Endothelial cell of umbilical vein (primary cell): Measurements from ENCODE around the gene PEMT. TPM values are rescaled to one million over a fixed set of nuclear protein-coding genes. Genes with fewer than 3 reads are reported as not detected.

Source experiments
- BruUV-seq: library from RNA; stranded (reverse); fragments of 400-500 nt; replicated peaks from 2 replicates; lab custom pipeline; 2021; lab: Mats Ljungman, UMichigan
- CTCF ChIA-PET: fragments of 300-600, 350-600 bp; sonication (Branson Sonifier 250); formaldehyde crosslinking; loops from one replicate; lab custom pipeline; 2021; ENCODE audit warnings: antibody characterized with exemption, inconsistent platforms; lab: Charles Lee
- POLR2A ChIA-PET: fragments of 300-600, 350-600 bp; sonication (Branson Sonifier 250); formaldehyde crosslinking; loops from one replicate; lab custom pipeline; 2021; ENCODE audit warnings: antibody characterized with exemption, inconsistent platforms; lab: Charles Lee
- DNase-seq: peaks from one replicate; pipeline ENCODE4 v3.0.0-alpha.2; 2011; ENCODE audit warnings: low read depth, low spot score
- FAIRE-seq: peaks from 2 replicates; lab custom pipeline; 2011; peaks lifted over from hg19 to GRCh38; lab: Jason Lieb, UNC
- H2AFZ ChIP-seq: 2 replicates; pipeline ENCODE4 v1.6.0; 2012; ENCODE audit warnings: low read depth, low read length, control low read depth, inconsistent platforms
- H3K27ac ChIP-seq: 2 replicates; pipeline ENCODE4 v1.5.1; 2011; ENCODE audit warnings: low read depth, mild to moderate bottlenecking, control low read depth, low read length, moderate library complexity; ENCODE audit not compliant: insufficient read depth
- H3K27me3 ChIP-seq, 2 experiments: 2 replicates each; pipeline versions ENCODE4 v1.6.0 to v1.6.1; 2011; ENCODE audit warnings: low read length in 2 of 2, mixed read lengths in 1 of 2; ENCODE audit not compliant: control insufficient read depth in 2 of 2, insufficient read depth in 2 of 2
- H3K36me3 ChIP-seq, 2 experiments: 2 replicates in 1 of 2; 3 replicates in 1 of 2; pipeline ENCODE4 v1.5.1; 2011; ENCODE audit warnings: low read length in 2 of 2, mild to moderate bottlenecking in 1 of 2, moderate library complexity in 1 of 2; ENCODE audit not compliant: control insufficient read depth in 2 of 2, insufficient read depth in 2 of 2; ENCODE audit errors: extremely low read depth in 1 of 2
- H3K4me1 ChIP-seq: 3 replicates; pipeline ENCODE4 v1.5.1; 2011; ENCODE audit warnings: mild to moderate bottlenecking, low read length; ENCODE audit not compliant: control insufficient read depth, insufficient read depth; ENCODE audit errors: extremely low read depth
- H3K4me2 ChIP-seq: 2 replicates; pipeline ENCODE4 v1.6.1; 2011; ENCODE audit warnings: low read length, control low read depth, mixed read lengths; ENCODE audit not compliant: insufficient read depth
- H3K4me3 ChIP-seq, 3 experiments: fragments of 200-600 bp in 1 of 3; sonication (generic), shearing (Covaris generic) in 1 of 3; replicated peaks in 1 of 3; 2 replicates each; pipeline ENCODE4 v1.5.1; 2011 to 2016; ENCODE audit warnings: control low read depth in 3 of 3, low read length in 3 of 3, mild to moderate bottlenecking in 2 of 3, inconsistent platforms in 1 of 3, low read depth in 1 of 3, moderate library complexity in 1 of 3; ENCODE audit not compliant: insufficient read depth in 1 of 3
- H3K79me2 ChIP-seq: 2 replicates; pipeline ENCODE4 v1.6.0; 2012; ENCODE audit warnings: low read length, inconsistent platforms; ENCODE audit not compliant: control insufficient read depth, insufficient read depth
- H3K9ac ChIP-seq: replicated peaks from 2 replicates; pipeline ENCODE3; 2011; ENCODE audit warnings: low read length, control low read depth; ENCODE audit not compliant: insufficient read depth; ENCODE audit errors: extremely low read depth
- H3K9me1 ChIP-seq: replicated peaks from 3 replicates; pipeline ENCODE4 v1.6.0; 2011; ENCODE audit warnings: mild to moderate bottlenecking, low read length; ENCODE audit not compliant: control insufficient read depth, insufficient read depth; ENCODE audit errors: extremely low read depth
- H3K9me3 ChIP-seq: replicated peaks from 2 replicates; pipeline ENCODE4 v1.5.1; 2012; ENCODE audit warnings: low read length, inconsistent platforms; ENCODE audit not compliant: control insufficient read depth, insufficient read depth
- H4K20me1 ChIP-seq: replicated peaks from 2 replicates; pipeline ENCODE3; 2011; ENCODE audit warnings: mild to moderate bottlenecking, low read length; ENCODE audit not compliant: control insufficient read depth, insufficient read depth; ENCODE audit errors: extremely low read depth
- EZH2 ChIP-seq: IDR thresholded peaks from 2 replicates; pipeline ENCODE4 v1.6.1; 2012; ENCODE audit warnings: borderline replicate concordance, low read depth, mild to moderate bottlenecking, moderate library complexity, low read length, inconsistent platforms; ENCODE audit not compliant: severe bottlenecking
- FOS ChIP-seq: IDR thresholded peaks from 2 replicates; pipeline ENCODE4 v1.6.1; 2011; ENCODE audit warnings: mild to moderate bottlenecking, low read length, moderate library complexity, borderline replicate concordance; ENCODE audit not compliant: insufficient read depth
- GATA2 ChIP-seq: IDR thresholded peaks from 2 replicates; pipeline ENCODE4 v1.7.0; 2011; ENCODE audit warnings: low read depth, mild to moderate bottlenecking, moderate library complexity, mixed read lengths, low read length; ENCODE audit not compliant: insufficient read length, insufficient read depth
- JUN ChIP-seq: IDR thresholded peaks from 2 replicates; pipeline ENCODE4 v1.6.1; 2011; ENCODE audit warnings: borderline replicate concordance, low read depth; ENCODE audit not compliant: insufficient read length, insufficient read depth
- MYC ChIP-seq: IDR thresholded peaks from one replicate; pipeline ENCODE4 v1.6.1; 2011; ENCODE audit warnings: mild to moderate bottlenecking, low read depth, low read length
- POLR2A ChIP-seq: IDR thresholded peaks from 2 replicates; pipeline ENCODE4 v1.6.1; 2012; ENCODE audit warnings: low read depth, mild to moderate bottlenecking, control low read depth, low read length
- POLR2AphosphoS5 ChIP-seq: IDR thresholded peaks from 2 replicates; pipeline ENCODE4 v1.6.1; 2012; ENCODE audit warnings: low read depth, mild to moderate bottlenecking, control low read depth, low read length, moderate library complexity; ENCODE audit not compliant: insufficient read depth
- dilution Hi-C: fragments of 300-500 bp; cut with MboI; formaldehyde crosslinking; loops from one replicate; pipeline ENCODE4 v1.15.0; 2019; ENCODE audit warnings: low sequenced_read_pairs; ENCODE audit not compliant: extremely low pct_ligation_motif_present
- intact Hi-C: fragments of 100-400 bp; cut with micrococcal nuclease; formaldehyde crosslinking; loops from one replicate; pipeline ENCODE4 v1.10.0; 2022
- polyA plus RNA-seq, 4 experiments: library from polyadenylated mRNA; depleted of rRNA in 3 of 4; stranded (reverse) in 3 of 4; unstranded in 1 of 4; fragments of >200 nt; gene quantifications; 2 replicates each; pipeline versions ENCODE4 v1.2.1 to v1.2.3, GENCODE V29; 2011 to 2012; ENCODE audit warnings: missing spikeins in 1 of 4
- total RNA-seq: library from RNA; stranded (reverse); gene quantifications from 2 replicates; pipeline ENCODE4 v1.2.3, GENCODE V29; 2021
- TF ChIP-seq, protein P1 (sequence below): IDR thresholded peaks from 2 replicates; pipeline ENCODE4 v1.6.1; 2011; ENCODE audit not compliant: insufficient read depth, insufficient read length
- TF ChIP-seq, protein P2 (sequence below), 2 donors: IDR thresholded peaks; 1 replicate in 1 of 2; 2 replicates in 1 of 2; pipeline ENCODE4 v1.5.1; 2011; ENCODE audit warnings: low read length in 2 of 2, mild to moderate bottlenecking in 2 of 2, moderate library complexity in 2 of 2, control low read depth in 1 of 2, inconsistent platforms in 1 of 2, low read depth in 1 of 2; ENCODE audit not compliant: insufficient read depth in 1 of 2; ENCODE audit errors: extremely low read depth in 1 of 2

Gene PEMT
- total and polyA plus RNA-seq, 2 donors (not counting 3 experiments of a cell fraction or from before 2014, with no cell fraction given): 35.1 to 58.4 TPM

DNA sequence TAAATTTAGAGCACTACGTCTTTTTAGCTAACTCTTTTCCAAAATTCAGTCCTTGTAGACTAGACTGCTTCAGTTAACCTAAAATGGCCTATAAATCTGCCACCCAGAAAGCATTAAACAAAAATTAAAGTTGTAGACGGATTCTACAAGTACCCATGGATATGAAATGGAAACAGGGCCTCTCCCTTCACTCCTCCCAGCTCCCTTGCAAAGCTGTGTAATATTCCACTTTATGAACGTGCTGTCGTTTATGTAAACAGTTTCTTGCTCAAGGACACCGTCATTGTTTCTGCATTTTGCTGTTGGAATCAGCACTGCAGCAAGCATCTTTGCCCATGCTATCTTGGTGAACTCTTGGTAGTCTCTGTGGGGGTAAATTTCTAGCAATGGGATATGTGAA is 109.6 kb downstream of the PEMT start:
- H3K27me3 ChIP-seq: no peaks in the 10 kb centered on the region
- peak; percentile 42 for FAIRE-seq
- H3K9ac ChIP-seq: no peak overlapping the region
- ChIA-PET POLR2A (no interaction called here), CTCF (no interaction called here)
- peaks cover 18% of the 10 kb centered on the region for H3K4me1 ChIP-seq
- no peak overlapping the region for H2AFZ ChIP-seq
- peaks cover 74% of the 10 kb centered on the region for H3K79me2 ChIP-seq
- TF ChIP-seq, protein P1, sequence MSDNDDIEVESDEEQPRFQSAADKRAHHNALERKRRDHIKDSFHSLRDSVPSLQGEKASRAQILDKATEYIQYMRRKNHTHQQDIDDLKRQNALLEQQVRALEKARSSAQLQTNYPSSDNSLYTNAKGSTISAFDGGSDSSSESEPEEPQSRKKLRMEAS: no peak
- TF ChIP-seq MYC (no peak), POLR2A (no peak), POLR2AphosphoS5 (no peak), JUN (no peak), GATA2 (no peak), EZH2 (no peak), FOS (no peak)
- TF ChIP-seq, protein P2, sequence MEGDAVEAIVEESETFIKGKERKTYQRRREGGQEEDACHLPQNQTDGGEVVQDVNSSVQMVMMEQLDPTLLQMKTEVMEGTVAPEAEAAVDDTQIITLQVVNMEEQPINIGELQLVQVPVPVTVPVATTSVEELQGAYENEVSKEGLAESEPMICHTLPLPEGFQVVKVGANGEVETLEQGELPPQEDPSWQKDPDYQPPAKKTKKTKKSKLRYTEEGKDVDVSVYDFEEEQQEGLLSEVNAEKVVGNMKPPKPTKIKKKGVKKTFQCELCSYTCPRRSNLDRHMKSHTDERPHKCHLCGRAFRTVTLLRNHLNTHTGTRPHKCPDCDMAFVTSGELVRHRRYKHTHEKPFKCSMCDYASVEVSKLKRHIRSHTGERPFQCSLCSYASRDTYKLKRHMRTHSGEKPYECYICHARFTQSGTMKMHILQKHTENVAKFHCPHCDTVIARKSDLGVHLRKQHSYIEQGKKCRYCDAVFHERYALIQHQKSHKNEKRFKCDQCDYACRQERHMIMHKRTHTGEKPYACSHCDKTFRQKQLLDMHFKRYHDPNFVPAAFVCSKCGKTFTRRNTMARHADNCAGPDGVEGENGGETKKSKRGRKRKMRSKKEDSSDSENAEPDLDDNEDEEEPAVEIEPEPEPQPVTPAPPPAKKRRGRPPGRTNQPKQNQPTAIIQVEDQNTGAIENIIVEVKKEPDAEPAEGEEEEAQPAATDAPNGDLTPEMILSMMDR (IDR thresholded peaks at IDR 0.05; ENCODE audit: extremely low read depth in 1 of 2, insufficient read depth in 1 of 2, low read depth in 1 of 2, low read length in 2 of 2): no peak
- H3K27ac ChIP-seq: no peak overlapping the region
- intact Hi-C loops: no loop called here
- no peaks in the 10 kb centered on the region for H3K9me3 ChIP-seq
- no TSS peak for BruUV-seq
- dilution Hi-C loops: no loop called here
- peaks cover 0 to 2% of the 10 kb centered on the region in 2 experiments for H3K36me3 ChIP-seq
- H3K4me3 ChIP-seq: no peak overlapping the region
- DNase-seq: no peak
- no peaks in the 10 kb centered on the region for H3K9me1 ChIP-seq
- H4K20me1 ChIP-seq: no peaks in the 10 kb centered on the region
- no peak overlapping the region for H3K4me2 ChIP-seq
